OCI-LY1 (cell line): ENCODE data around the gene BTBD9.

Source experiments
- EZH2 ChIP-seq: fragments of 200-600 bp; sonication (generic), shearing (Covaris generic); IDR thresholded peaks from 2 replicates; pipeline ENCODE4 v1.8.0; 2017; ENCODE audit warnings: borderline replicate concordance, mixed run types, mild to moderate bottlenecking, antibody characterized with exemption, low read length, moderate library complexity, mixed read lengths
- TF ChIP-seq, protein P1 (sequence below): fragments of 200-600 bp; sonication (generic), shearing (Covaris generic); IDR thresholded peaks from 2 replicates; pipeline ENCODE4 v1.5.1; 2017; ENCODE audit warnings: mild to moderate bottlenecking, antibody characterized with exemption, low read length, moderate library complexity, mixed read lengths

DNA sequence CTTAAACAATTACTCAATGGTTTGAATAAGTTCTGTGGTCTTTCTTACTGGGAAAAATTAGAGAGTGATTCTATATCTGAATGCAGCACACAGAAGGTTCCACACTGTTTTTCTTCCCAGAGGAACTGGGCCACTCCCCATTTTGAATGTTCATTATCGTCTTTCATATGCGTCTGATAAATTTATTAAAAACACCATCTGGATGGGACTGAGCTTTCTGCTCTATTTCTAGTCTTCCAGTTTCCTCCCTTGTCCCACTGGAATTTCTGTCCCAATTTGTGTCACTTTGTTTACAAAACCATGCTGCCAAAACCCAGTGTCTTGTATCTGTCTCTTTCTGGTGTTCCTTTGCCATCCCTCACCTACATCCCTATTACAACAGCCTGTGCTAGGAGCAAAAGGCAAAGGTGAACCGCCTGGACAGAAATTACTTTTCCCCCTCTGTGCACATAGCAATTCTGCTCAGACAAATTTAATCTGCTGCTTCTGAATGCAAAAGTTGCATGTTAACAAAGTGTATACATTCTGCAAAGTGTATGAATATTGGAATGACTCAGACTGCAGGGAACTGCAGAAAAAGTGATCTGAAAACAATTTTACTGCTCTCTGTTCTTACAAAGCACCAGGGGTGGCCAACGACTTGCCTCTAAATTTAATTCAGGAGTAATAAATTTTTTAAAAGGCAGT is 333.6 kb downstream of the BTBD9 start:
- TF ChIP-seq, protein P1, sequence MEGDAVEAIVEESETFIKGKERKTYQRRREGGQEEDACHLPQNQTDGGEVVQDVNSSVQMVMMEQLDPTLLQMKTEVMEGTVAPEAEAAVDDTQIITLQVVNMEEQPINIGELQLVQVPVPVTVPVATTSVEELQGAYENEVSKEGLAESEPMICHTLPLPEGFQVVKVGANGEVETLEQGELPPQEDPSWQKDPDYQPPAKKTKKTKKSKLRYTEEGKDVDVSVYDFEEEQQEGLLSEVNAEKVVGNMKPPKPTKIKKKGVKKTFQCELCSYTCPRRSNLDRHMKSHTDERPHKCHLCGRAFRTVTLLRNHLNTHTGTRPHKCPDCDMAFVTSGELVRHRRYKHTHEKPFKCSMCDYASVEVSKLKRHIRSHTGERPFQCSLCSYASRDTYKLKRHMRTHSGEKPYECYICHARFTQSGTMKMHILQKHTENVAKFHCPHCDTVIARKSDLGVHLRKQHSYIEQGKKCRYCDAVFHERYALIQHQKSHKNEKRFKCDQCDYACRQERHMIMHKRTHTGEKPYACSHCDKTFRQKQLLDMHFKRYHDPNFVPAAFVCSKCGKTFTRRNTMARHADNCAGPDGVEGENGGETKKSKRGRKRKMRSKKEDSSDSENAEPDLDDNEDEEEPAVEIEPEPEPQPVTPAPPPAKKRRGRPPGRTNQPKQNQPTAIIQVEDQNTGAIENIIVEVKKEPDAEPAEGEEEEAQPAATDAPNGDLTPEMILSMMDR = no peak
- no peak for TF ChIP-seq EZH2
